H1 (cell line): Measurements from ENCODE around the gene RUVBL1. TPM values are rescaled to one million over a fixed set of nuclear protein-coding genes. Genes with fewer than 3 reads are reported as not detected.

ENCODE experiments used
- CTCF ChIA-PET: fragments of 300-600 bp; sonication (Branson Sonifier 250); formaldehyde crosslinking; loops from one replicate; lab custom pipeline; 2021; ENCODE audit not compliant: partially characterized antibody; lab: Charles Lee
- POLR2A ChIA-PET: fragments of 300-600 bp; sonication (Branson Sonifier 250); formaldehyde crosslinking; loops from one replicate; lab custom pipeline; 2021; ENCODE audit warnings: inconsistent platforms; ENCODE audit not compliant: partially characterized antibody; lab: Charles Lee
- DNase-seq, 2 experiments: peaks; one replicate each; pipeline versions ENCODE4 v3.0.0 to v3.0.0-alpha.2; 2010 to 2022; ENCODE audit warnings: low spot score in 2 of 2, low read depth in 1 of 2, mixed read lengths in 1 of 2
- FAIRE-seq: peaks from 2 replicates; lab custom pipeline; 2011; peaks lifted over from hg19 to GRCh38; lab: Jason Lieb, UNC
- H2AFZ ChIP-seq: 2 replicates; pipeline ENCODE4 v1.8.1; 2012; ENCODE audit warnings: low read length, inconsistent platforms
- H2AK5ac ChIP-seq: 2 replicates; pipeline ENCODE4 v1.6.1; 2013; ENCODE audit warnings: low read depth, low read length
- H2BK120ac ChIP-seq: replicated peaks from 2 replicates; pipeline ENCODE3; 2013; ENCODE audit warnings: low read depth, low read length, inconsistent platforms
- H2BK12ac ChIP-seq: 2 replicates; pipeline ENCODE4 v1.6.1; 2013; ENCODE audit warnings: low read depth, low read length
- H2BK15ac ChIP-seq: 2 replicates; pipeline ENCODE4 v1.6.1; 2013; ENCODE audit warnings: low read length
- H2BK20ac ChIP-seq: 2 replicates; pipeline ENCODE4 v1.6.1; 2013; ENCODE audit warnings: low read length
- H2BK5ac ChIP-seq: 2 replicates; pipeline ENCODE4 v1.6.1; 2013; ENCODE audit warnings: low read depth, low read length
- H3K14ac ChIP-seq: 2 replicates; pipeline ENCODE4 v1.6.1; 2013; ENCODE audit warnings: inconsistent platforms; ENCODE audit not compliant: insufficient read length
- H3K18ac ChIP-seq: 2 replicates; pipeline ENCODE4 v1.6.1; 2013; ENCODE audit warnings: low read length; ENCODE audit errors: extremely low read depth
- H3K23ac ChIP-seq: 2 replicates; pipeline ENCODE4 v1.6.1; 2013; ENCODE audit warnings: inconsistent platforms; ENCODE audit not compliant: insufficient read length
- H3K23me2 ChIP-seq: 2 replicates; pipeline ENCODE4 v1.6.1; 2013; ENCODE audit warnings: low read depth, low read length
- H3K27ac ChIP-seq: 2 replicates; pipeline ENCODE4 v1.6.1; 2011; ENCODE audit warnings: low read depth, low read length, inconsistent platforms
- H3K27me3 ChIP-seq, 4 experiments: replicated peaks in 1 of 4; 1 replicate in 1 of 4; 2 replicates in 3 of 4; pipeline versions ENCODE4 v1.6.1 to v1.8.1; 2011 to 2013; ENCODE audit warnings: low read length in 3 of 4, mild to moderate bottlenecking in 3 of 4, inconsistent platforms in 2 of 4, mixed read lengths in 2 of 4, moderate library complexity in 1 of 4; ENCODE audit not compliant: control insufficient read depth in 3 of 4, insufficient read depth in 3 of 4; ENCODE audit errors: extremely low read depth in 1 of 4
- H3K36me3 ChIP-seq, 4 experiments: 2 replicates each; pipeline versions ENCODE4 v1.6.1 to v1.8.1; 2011 to 2013; ENCODE audit warnings: mild to moderate bottlenecking in 4 of 4, low read length in 3 of 4, moderate library complexity in 2 of 4, control low read depth in 1 of 4, inconsistent platforms in 1 of 4; ENCODE audit not compliant: insufficient read depth in 4 of 4, control insufficient read depth in 2 of 4
- H3K4ac ChIP-seq: replicated peaks from 2 replicates; pipeline ENCODE3; 2013; ENCODE audit warnings: low read length, low read depth, mixed read lengths, inconsistent platforms; ENCODE audit not compliant: insufficient read length
- H3K4me1 ChIP-seq, 4 experiments: replicated peaks in 1 of 4; 1 replicate in 1 of 4; 2 replicates in 3 of 4; pipeline versions ENCODE4 v1.6.1 to v1.8.1; 2011 to 2013; ENCODE audit warnings: low read length in 3 of 4, inconsistent platforms in 2 of 4, mixed read lengths in 1 of 4; ENCODE audit not compliant: insufficient read depth in 4 of 4, control insufficient read depth in 3 of 4
- H3K4me2 ChIP-seq, 2 experiments: 2 replicates each; pipeline versions ENCODE4 v1.6.1 to v1.8.1; 2011 to 2013; ENCODE audit warnings: low read depth in 2 of 2, low read length in 2 of 2, control low read depth in 1 of 2, inconsistent platforms in 1 of 2, mild to moderate bottlenecking in 1 of 2; ENCODE audit not compliant: insufficient read depth in 1 of 2
- H3K4me3 ChIP-seq, 4 experiments: fragments of 200-600, 300-600 bp in 1 of 4; sonication (generic), shearing (Covaris generic), sonication (Bioruptor Twin) in 1 of 4; 2 replicates each; pipeline versions ENCODE4 v1.5.1 to v1.8.1; 2011 to 2016; ENCODE audit warnings: low read length in 4 of 4, low read depth in 3 of 4, control low read depth in 2 of 4, inconsistent platforms in 2 of 4, mild to moderate bottlenecking in 2 of 4, mixed read lengths in 1 of 4, moderate library complexity in 1 of 4; ENCODE audit not compliant: insufficient read depth in 2 of 4; ENCODE audit errors: extremely low read depth in 1 of 4
- H3K56ac ChIP-seq: replicated peaks from 2 replicates; pipeline ENCODE3; 2013; ENCODE audit warnings: low read depth, mild to moderate bottlenecking, mixed read lengths, low read length, inconsistent platforms; ENCODE audit not compliant: insufficient read length
- H3K79me1 ChIP-seq: 2 replicates; pipeline ENCODE4 v1.6.1; 2013; ENCODE audit warnings: low read depth, low read length, control low read depth
- H3K79me2 ChIP-seq, 2 experiments: 2 replicates each; pipeline versions ENCODE4 v1.6.1 to v1.8.1; 2012 to 2013; ENCODE audit warnings: low read length in 2 of 2, mild to moderate bottlenecking in 2 of 2, inconsistent platforms in 1 of 2; ENCODE audit not compliant: insufficient read depth in 2 of 2, control insufficient read depth in 1 of 2
- H3K9ac ChIP-seq, 4 experiments: replicated peaks in 1 of 4; 1 replicate in 1 of 4; 2 replicates in 3 of 4; pipeline versions ENCODE4 v1.6.1 to v1.8.1; 2011 to 2013; ENCODE audit warnings: low read depth in 3 of 4, low read length in 3 of 4, control low read depth in 2 of 4, mild to moderate bottlenecking in 2 of 4, moderate library complexity in 2 of 4, inconsistent platforms in 1 of 4; ENCODE audit errors: extremely low read depth in 1 of 4
- H3K9me3 ChIP-seq, 2 experiments: 2 replicates each; pipeline versions ENCODE4 v1.6.1 to v1.8.1; 2012 to 2013; ENCODE audit warnings: mild to moderate bottlenecking in 2 of 2, moderate library complexity in 2 of 2, control low read depth in 1 of 2, inconsistent platforms in 1 of 2, low read depth in 1 of 2, low read length in 1 of 2, mixed read lengths in 1 of 2; ENCODE audit not compliant: insufficient read depth in 2 of 2
- H4K20me1 ChIP-seq, 2 experiments: replicated peaks in 1 of 2; 2 replicates each; pipeline versions ENCODE3 to v1.8.1; 2011 to 2013; ENCODE audit warnings: inconsistent platforms in 2 of 2, low read length in 2 of 2, mild to moderate bottlenecking in 1 of 2; ENCODE audit not compliant: insufficient read depth in 2 of 2, control insufficient read depth in 1 of 2
- H4K5ac ChIP-seq: 2 replicates; pipeline ENCODE4 v1.6.1; 2013; ENCODE audit warnings: low read length, low read depth, mixed read lengths, inconsistent platforms; ENCODE audit not compliant: insufficient read length
- H4K8ac ChIP-seq: 2 replicates; pipeline ENCODE4 v1.8.0; 2013; ENCODE audit warnings: mild to moderate bottlenecking, moderate library complexity, low read length, inconsistent platforms; ENCODE audit not compliant: insufficient read depth; ENCODE audit errors: extremely low read depth
- H4K91ac ChIP-seq: replicated peaks from 2 replicates; pipeline ENCODE3; 2013; ENCODE audit warnings: low read length, mixed read lengths, inconsistent platforms; ENCODE audit not compliant: insufficient read length
- ATF3 ChIP-seq: IDR thresholded peaks from 2 replicates; pipeline ENCODE4 v1.6.1; 2011; ENCODE audit warnings: low read depth, mild to moderate bottlenecking, low read length; ENCODE audit not compliant: insufficient read depth
- CEBPB ChIP-seq: IDR thresholded peaks from 2 replicates; pipeline ENCODE4 v1.6.1; 2012; ENCODE audit warnings: low read depth, low read length
- CHD2 ChIP-seq: IDR thresholded peaks from 2 replicates; pipeline ENCODE4 v1.6.1; 2012; ENCODE audit warnings: low read length, improper control_type of control experiment
- CTCF ChIP-seq, 3 experiments: IDR thresholded peaks; 1 replicate in 2 of 3; 2 replicates in 1 of 3; pipeline versions ENCODE4 v1.5.1 to v1.6.1; 2011; ENCODE audit warnings: low read length in 3 of 3, mild to moderate bottlenecking in 3 of 3, inconsistent platforms in 2 of 3, low read depth in 1 of 3, moderate library complexity in 1 of 3; ENCODE audit not compliant: insufficient read depth in 1 of 3; ENCODE audit errors: control extremely low read depth in 1 of 3
- EZH2 ChIP-seq: fragments of 200-600 bp; sonication (generic); IDR thresholded peaks from 2 replicates; pipeline ENCODE4 v1.7.1; 2012; ENCODE audit warnings: low read depth, mild to moderate bottlenecking, moderate library complexity, low read length, inconsistent platforms; ENCODE audit not compliant: severe bottlenecking
- RAD21 ChIP-seq, 2 experiments: IDR thresholded peaks in 1 of 2; conservative IDR thresholded peaks in 1 of 2; 2 replicates each; pipeline ENCODE4 v1.6.1; 2011; ENCODE audit warnings: low read depth in 2 of 2, low read length in 2 of 2, improper control_type of control experiment in 1 of 2, inconsistent platforms in 1 of 2, mild to moderate bottlenecking in 1 of 2, moderate library complexity in 1 of 2
- WGBS, 2 experiments: shearing (Covaris generic) in 1 of 2; methylation state at CpG; one replicate each; pipeline versions ENCODE4 v1.1.6 to v1.1.7; 2013 to 2015; ENCODE audit warnings: low lambda C conversion rate in 2 of 2, mixed read lengths in 2 of 2, inconsistent platforms in 1 of 2, low coverage in 1 of 2, missing lambda C conversion rate in 1 of 2; ENCODE audit not compliant: insufficient replicate concordance in 2 of 2, insufficient coverage in 1 of 2, insufficient read length in 1 of 2; ENCODE audit errors: extremely low coverage in 1 of 2, missing lambda C conversion rate in 1 of 2; 5-methylcytosine and 5-hydroxymethylcytosine counted together
- polyA plus RNA-seq, 7 experiments: library from polyadenylated mRNA; depleted of rRNA in 3 of 7; stranded (reverse) in 5 of 7; unstranded in 2 of 7; fragments of >200 nt in 5 of 7; fragments of 200-250 nt in 2 of 7; gene quantifications; 1 replicate in 5 of 7; 2 replicates in 1 of 7; 4 replicates in 1 of 7; pipeline versions ENCODE4 v1.2.1 to v1.2.3, GENCODE V29; 2011 to 2013; ENCODE audit warnings: missing spikeins in 2 of 7, mixed read lengths in 2 of 7
- total RNA-seq: library from RNA; stranded (reverse); fragmentation: NEBNext Ultra II Directional; extraction: Animal tissue kit (Norgen Biotek cat#: 25700); gene quantifications from 2 replicates; pipeline ENCODE4 v1.2.1, GENCODE V29; 2021

Gene RUVBL1
- total and polyA plus RNA-seq, 2 of the 8 experiments (the other 6 are each of a cell fraction or from before 2014, with no cell fraction given), result 112 to 135 TPM

- 66% methylated on average over 3 of the region's 3 CpGs; no CpG with 5 or more reads in 1 of the 2 experiments for WGBS, 2 experiments
- no peak overlapping the region for H4K91ac ChIP-seq
- H3K14ac ChIP-seq, result no peak overlapping the region
- H2BK12ac ChIP-seq, result 0 out of 2 replicates have a peak overlapping the region, but pooled peaks have one; percentile 50
- H3K9me3 ChIP-seq, result peaks cover 0 to 6% of the 10 kb centered on the region in 2 experiments; a peak in 1 of 4 replicates
- H3K4me1 ChIP-seq, result no peaks in the 10 kb centered on the region
- H4K5ac ChIP-seq, result no peak overlapping the region
- H3K79me2 ChIP-seq, result no peaks in the 10 kb centered on the region
- no peak overlapping the region for H2AK5ac ChIP-seq
- no peak overlapping the region for H3K4ac ChIP-seq
- H2AFZ ChIP-seq, result no peak overlapping the region
- FAIRE-seq (peak; percentile 66), DNase-seq (peak in 1 of 2 experiments; percentile 72)
- no peaks in the 10 kb centered on the region for H4K20me1 ChIP-seq
- CTCF ChIA-PET, result interaction anchor here (0.7 to 2.9 kb wide), 26 partner anchors 10 to 305 kb away, joined by 3 to 23 read pairs (median 4); partner anchors contain the start of gene RUVBL1
- no peak overlapping the region for H2BK15ac ChIP-seq
- H3K18ac ChIP-seq, result no peak overlapping the region
- no peak overlapping the region for H3K9ac ChIP-seq
- no peak overlapping the region for H3K56ac ChIP-seq
- POLR2A ChIA-PET, result interaction anchor here (0.7 to 2.4 kb wide), 4 partner anchors 10 to 67 kb away, joined by 3 to 13 read pairs (median 3); partner anchors contain the start of gene RUVBL1
- H3K4me3 ChIP-seq, result no peak overlapping the region
- H3K23ac ChIP-seq, result no peak overlapping the region
- H2BK5ac ChIP-seq, result 0 out of 2 replicates have a peak overlapping the region, but pooled peaks have one; percentile 7
- H3K79me1 ChIP-seq, result no peaks in the 10 kb centered on the region
- H3K27me3 ChIP-seq, result no peaks in the 10 kb centered on the region
- H3K27ac ChIP-seq, result no peak overlapping the region
- no peak overlapping the region for H3K4me2 ChIP-seq
- no peaks in the 10 kb centered on the region for H3K23me2 ChIP-seq
- no peak overlapping the region for H4K8ac ChIP-seq
- no peak overlapping the region for H2BK120ac ChIP-seq
- no peaks in the 10 kb centered on the region for H3K36me3 ChIP-seq
- H2BK20ac ChIP-seq, result no peak overlapping the region
- TF ChIP-seq CTCF (IDR thresholded peaks at IDR 0.05; ENCODE audit: control extremely low read depth in 1 of 3, insufficient read depth in 1 of 3, low read depth in 1 of 3, low read length in 3 of 3) (peak; percentile 38 to 88 (median 82)), CEBPB (peak; percentile 70; the same call in 1 of the 2 replicates), EZH2 (no peak), CHD2 (no peak), ATF3 (no peak), RAD21 (IDR thresholded peaks at IDR 0.05 in 1 of 2, conservative IDR thresholded peaks at IDR 0.05 in 1 of 2; ENCODE audit: low read depth in 2 of 2, low read length in 2 of 2) (peak; percentile 90 to 91)
These were observed 9.8 kb upstream of the RUVBL1 start for GRCh38 chr3:128133273-128133883.
